Loucy (cell line): Measurements from ENCODE around the gene PDE8A.

Experiments used
- H2AFZ ChIP-seq: fragments of 200-600 bp; sonication (generic); 2 replicates; pipeline ENCODE4 v1.6.0; 2016; ENCODE audit warnings: antibody characterized with exemption, mild to moderate bottlenecking, low read length, moderate library complexity
- H3F3A ChIP-seq: fragments of 200-600 bp; 2 replicates; pipeline ENCODE4 v1.6.0; 2016; ENCODE audit warnings: antibody characterized with exemption, low read depth, mild to moderate bottlenecking
- H3K27me3 ChIP-seq: fragments of 200-600 bp; sonication (generic); 2 replicates; pipeline ENCODE4 v1.6.1; 2014; ENCODE audit warnings: low read length, mild to moderate bottlenecking; ENCODE audit not compliant: insufficient read depth, poor library complexity, severe bottlenecking
- H3K36me3 ChIP-seq: fragments of 200-600 bp; sonication (generic); 2 replicates; pipeline ENCODE4 v1.6.1; 2016; ENCODE audit warnings: low read length; ENCODE audit not compliant: insufficient read depth
- H3K4me1 ChIP-seq: fragments of 200-600 bp; sonication (generic); 2 replicates; pipeline ENCODE4 v1.5.1; 2014; ENCODE audit warnings: low read length, mild to moderate bottlenecking; ENCODE audit not compliant: insufficient read depth, poor library complexity, severe bottlenecking
- H3K4me2 ChIP-seq: fragments of 200-600 bp; sonication (generic); 2 replicates; pipeline ENCODE4 v1.6.0; 2014; ENCODE audit warnings: antibody characterized with exemption, low read length, low read depth, mild to moderate bottlenecking; ENCODE audit not compliant: poor library complexity, severe bottlenecking
- H3K4me3 ChIP-seq: fragments of 200-600 bp; sonication (generic); 2 replicates; pipeline ENCODE4 v1.5.1; 2014; ENCODE audit warnings: low read length, mild to moderate bottlenecking, mixed read lengths; ENCODE audit not compliant: poor library complexity, severe bottlenecking
- H3K79me2 ChIP-seq: fragments of 200-600 bp; sonication (generic); 2 replicates; pipeline ENCODE4 v1.6.1; 2014; ENCODE audit warnings: low read length; ENCODE audit not compliant: insufficient read depth
- H3K9ac ChIP-seq: fragments of 200-600 bp; sonication (generic); 2 replicates; pipeline ENCODE4 v1.6.0; 2014; ENCODE audit warnings: mild to moderate bottlenecking, low read depth, low read length, moderate library complexity; ENCODE audit not compliant: poor library complexity, severe bottlenecking
- H3K9me2 ChIP-seq: fragments of 200-600 bp; sonication (generic); replicated peaks from 2 replicates; pipeline ENCODE4 v1.6.1; 2016; ENCODE audit warnings: low read depth, low read length, mixed read lengths
- H3K9me3 ChIP-seq: fragments of 200-600 bp; sonication (generic); 2 replicates; pipeline ENCODE4 v1.6.1; 2014; ENCODE audit warnings: mild to moderate bottlenecking, antibody characterized with exemption, low read length, low read depth; ENCODE audit not compliant: insufficient read depth
- H4K20me1 ChIP-seq: fragments of 200-600 bp; sonication (generic); 2 replicates; pipeline ENCODE4 v1.6.0; 2014; ENCODE audit warnings: antibody characterized with exemption, low read length, mild to moderate bottlenecking; ENCODE audit not compliant: insufficient read depth, poor library complexity, severe bottlenecking
- CTCF ChIP-seq: fragments of 200-600 bp; sonication (generic); conservative IDR thresholded peaks from 2 replicates; pipeline ENCODE4 v1.5.1; 2014; ENCODE audit warnings: mild to moderate bottlenecking, antibody characterized with exemption, low read length
- EZH2phosphoT487 ChIP-seq: fragments of 200-600 bp; IDR thresholded peaks from 2 replicates; pipeline ENCODE4 v1.6.1; 2018; ENCODE audit warnings: antibody characterized with exemption, mild to moderate bottlenecking, moderate library complexity, borderline replicate concordance

The PDE8A gene

DNA sequence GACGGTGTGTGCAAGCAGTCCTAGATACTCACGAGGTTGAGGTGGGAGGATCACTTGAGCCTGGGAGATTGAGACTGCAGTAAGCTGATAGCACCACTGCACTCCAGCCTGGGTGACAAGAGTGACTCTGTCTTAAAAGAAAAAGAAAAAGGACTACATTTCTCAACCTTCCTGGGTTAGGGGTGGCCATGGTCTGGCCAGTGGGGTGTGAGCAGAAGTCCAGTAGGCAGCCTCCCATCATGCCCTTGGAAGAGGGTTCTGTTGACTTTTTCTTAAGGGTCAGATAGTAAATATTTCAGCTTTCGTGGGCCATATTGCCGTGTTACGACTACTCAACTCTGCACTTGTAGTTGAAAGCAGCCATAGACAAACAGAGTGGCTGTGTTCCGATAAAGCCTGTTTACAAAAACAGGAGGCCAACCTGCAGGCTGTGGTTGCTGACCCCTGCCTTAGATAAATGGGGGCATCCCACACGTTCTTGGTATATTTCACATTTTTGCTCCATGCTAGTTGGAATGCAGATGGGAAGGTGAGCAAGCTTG lies 31.0 kb upstream of the PDE8A start:
- no peak for TF ChIP-seq EZH2phosphoT487
- no peak for TF ChIP-seq CTCF
- H3K9me3 ChIP-seq = no peaks in the 10 kb centered on the region
- no peaks in the 10 kb centered on the region for H3K9me2 ChIP-seq
- no peak overlapping the region for H3K9ac ChIP-seq
- H3K79me2 ChIP-seq = no peaks in the 10 kb centered on the region
- H3K4me1 ChIP-seq = no peaks in the 10 kb centered on the region
- H3K4me2 ChIP-seq = no peak overlapping the region
- H3K4me3 ChIP-seq = no peak overlapping the region
- no peaks in the 10 kb centered on the region for H3K27me3 ChIP-seq
- no peaks in the 10 kb centered on the region for H4K20me1 ChIP-seq
- H3F3A ChIP-seq = no peaks in the 10 kb centered on the region
- H2AFZ ChIP-seq = no peak overlapping the region
- H3K36me3 ChIP-seq = no peaks in the 10 kb centered on the region

GRCh38 chr15:84951736-84952135 lies 29.9 kb upstream of the PDE8A start:
- Histone ChIP-seq H3K27me3 (no peaks in the 10 kb centered on the region), H2AFZ (no peak overlapping the region), H3K36me3 (no peaks in the 10 kb centered on the region), H4K20me1 (no peaks in the 10 kb centered on the region), H3K9me3 (no peaks in the 10 kb centered on the region), H3K4me3 (no peak overlapping the region), H3K79me2 (no peaks in the 10 kb centered on the region), H3F3A (no peaks in the 10 kb centered on the region), H3K9me2 (no peaks in the 10 kb centered on the region), H3K9ac (no peak overlapping the region), H3K4me1 (no peaks in the 10 kb centered on the region), H3K4me2 (no peak overlapping the region)
- no peak for TF ChIP-seq EZH2phosphoT487
- no peak for TF ChIP-seq CTCF

GRCh38 chr15:84953136-84953535 lies 28.5 kb upstream of the PDE8A start:
- no peaks in the 10 kb centered on the region for H4K20me1 ChIP-seq
- no peak overlapping the region for H3K9ac ChIP-seq
- H3K27me3 ChIP-seq = no peaks in the 10 kb centered on the region
- H3K79me2 ChIP-seq = no peaks in the 10 kb centered on the region
- H3K9me3 ChIP-seq = no peaks in the 10 kb centered on the region
- H2AFZ ChIP-seq = no peak overlapping the region
- no peak overlapping the region for H3K4me3 ChIP-seq
- H3F3A ChIP-seq = no peaks in the 10 kb centered on the region
- no peaks in the 10 kb centered on the region for H3K4me1 ChIP-seq
- TF ChIP-seq CTCF (no peak), EZH2phosphoT487 (no peak)
- H3K9me2 ChIP-seq = no peaks in the 10 kb centered on the region
- no peaks in the 10 kb centered on the region for H3K36me3 ChIP-seq
- H3K4me2 ChIP-seq = no peak overlapping the region
